K562 (cell line): ENCODE measurements around the gene NECAB2. TPM values are rescaled to one million over a fixed set of nuclear protein-coding genes. Genes with fewer than 3 reads are reported as not detected.

Source experiments
- ATAC-seq: fragments of 200-7000 bp; cut with Tn5 transposase; 3 replicates; pipeline ENCODE4 v1.9.1; 2020; ENCODE audit warnings: moderate library complexity
- BruUV-seq: library from RNA; stranded (reverse); fragments of 400-500 nt; replicated peaks from 2 replicates; lab custom pipeline; 2021; lab: Mats Ljungman, UMichigan
- CTCF ChIA-PET: fragments of 300-600 bp; formaldehyde crosslinking; extraction: SDS; loops from one replicate; lab custom pipeline; 2021; ENCODE audit warnings: low intra/inter-chr PET ratio; lab: Yijun Ruan, JAX
- POLR2A ChIA-PET: fragments of 300-600, 350-650 bp; sonication (Branson Sonifier 250); formaldehyde crosslinking; extraction: SDS; loops from one replicate; lab custom pipeline; 2021; ENCODE audit warnings: antibody characterized with exemption, inconsistent platforms; lab: Yijun Ruan, JAX
- DNase-seq, 4 experiments: peaks; one replicate each; pipeline versions ENCODE4 v3.0.0 to v3.0.0-alpha.2; 2011 to 2018; ENCODE audit warnings: low spot score in 3 of 4, mixed read lengths in 3 of 4; ENCODE audit errors: extremely low read depth in 1 of 4
- FAIRE-seq: peaks from 2 replicates; lab custom pipeline; 2011; peaks lifted over from hg19 to GRCh38; lab: Jason Lieb, UNC
- H2AFZ ChIP-seq: 2 replicates; pipeline ENCODE4 v1.6.0; 2011; ENCODE audit warnings: low read depth, low read length, control low read depth, inconsistent platforms
- H3K27ac ChIP-seq: fragments of 200-600 bp; 3 replicates; pipeline ENCODE4 v1.8.0; 2011; ENCODE audit warnings: low read depth, mild to moderate bottlenecking, control low read depth, inconsistent platforms, low read length, moderate library complexity, mixed read lengths; ENCODE audit errors: extremely low read depth
- H3K27me3 ChIP-seq, 2 experiments: fragments of 300-600 bp in 1 of 2; 2 replicates in 1 of 2; 3 replicates in 1 of 2; pipeline versions ENCODE4 v1.6.0 to v1.8.0; 2011; ENCODE audit warnings: inconsistent platforms in 2 of 2, low read length in 2 of 2, mild to moderate bottlenecking in 1 of 2, mixed read lengths in 1 of 2, moderate library complexity in 1 of 2; ENCODE audit not compliant: control insufficient read depth in 2 of 2, insufficient read depth in 2 of 2
- H3K36me3 ChIP-seq: fragments of 300-600 bp; 3 replicates; pipeline ENCODE4 v1.8.0; 2011; ENCODE audit warnings: mild to moderate bottlenecking, low read length, inconsistent platforms; ENCODE audit not compliant: control insufficient read depth, insufficient read depth
- H3K4me1 ChIP-seq, 2 experiments: fragments of 200-600 bp in 1 of 2; replicated peaks in 1 of 2; 2 replicates in 1 of 2; 3 replicates in 1 of 2; pipeline versions ENCODE4 v1.5.1 to v1.8.0; 2011; ENCODE audit warnings: inconsistent platforms in 2 of 2, low read length in 2 of 2, mild to moderate bottlenecking in 1 of 2, mixed read lengths in 1 of 2, moderate library complexity in 1 of 2; ENCODE audit not compliant: control insufficient read depth in 2 of 2, insufficient read depth in 2 of 2
- H3K4me2 ChIP-seq: 2 replicates; pipeline ENCODE4 v1.6.1; 2011; ENCODE audit warnings: low read length, control low read depth, inconsistent platforms, mixed read lengths; ENCODE audit not compliant: insufficient read depth
- H3K4me3 ChIP-seq: fragments of 200-600 bp; sonication (generic), shearing (Covaris generic); 2 replicates; pipeline ENCODE4 v1.5.1; 2016; ENCODE audit warnings: control low read depth, inconsistent platforms
- H3K79me2 ChIP-seq: fragments of 200-600 bp; 3 replicates; pipeline ENCODE4 v1.8.0; 2011; ENCODE audit warnings: low read length, inconsistent platforms; ENCODE audit not compliant: control insufficient read depth, insufficient read depth
- H3K9ac ChIP-seq, 2 experiments: 2 replicates each; pipeline versions ENCODE4 v1.6.0 to v1.6.1; 2011; ENCODE audit warnings: low read depth in 2 of 2, low read length in 2 of 2, control low read depth in 1 of 2, inconsistent platforms in 1 of 2, mild to moderate bottlenecking in 1 of 2, mixed read lengths in 1 of 2; ENCODE audit not compliant: insufficient read depth in 1 of 2
- H3K9me1 ChIP-seq: one replicate; pipeline ENCODE4 v1.6.0; 2011; ENCODE audit warnings: inconsistent platforms, mild to moderate bottlenecking, low read length, moderate library complexity; ENCODE audit not compliant: control insufficient read depth, insufficient read depth
- H3K9me3 ChIP-seq: replicated peaks from 2 replicates; pipeline ENCODE4 v1.5.1; 2011; ENCODE audit warnings: low read depth, low read length, inconsistent platforms; ENCODE audit not compliant: control insufficient read depth, insufficient read depth
- H4K20me1 ChIP-seq: replicated peaks from 2 replicates; pipeline ENCODE4 v1.6.1; 2011; ENCODE audit warnings: low read length, inconsistent platforms, mixed read lengths; ENCODE audit not compliant: control insufficient read depth, insufficient read depth
- DLX4 ChIP-seq: fragments of 250-450 bp; sonication (Bioruptor Pico); IDR thresholded peaks from 2 replicates; pipeline ENCODE4 v1.6.1; 2021; ENCODE audit warnings: mild to moderate bottlenecking
- ZNF316 ChIP-seq: fragments of 450-650 bp; IDR thresholded peaks from 2 replicates; pipeline ENCODE4 v1.6.1; 2016
- whole genome bisulfite sequencing: fragments of 100-300 bp; shearing (Covaris generic); methylation state at CpG from one replicate; pipeline ENCODE4 v1.1.6; 2016; ENCODE audit warnings: low coverage, mixed read lengths; ENCODE audit not compliant: insufficient coverage; ENCODE audit errors: missing lambda C conversion rate; 5-methylcytosine and 5-hydroxymethylcytosine counted together
- in situ Hi-C: fragments of 300-500 bp; cut with MboI; formaldehyde crosslinking; loops from 4 replicates; pipeline ENCODE4 v1.15.0; 2018; ENCODE audit warnings: inconsistent platforms, mixed read lengths
- intact Hi-C: fragments of 100-400 bp; cut with micrococcal nuclease; formaldehyde crosslinking; loops from 2 replicates; pipeline ENCODE4 v1.14.2; 2022
- polyA plus RNA-seq, 8 experiments: library from polyadenylated mRNA; depleted of rRNA in 4 of 8; stranded (reverse) in 5 of 8; unstranded in 3 of 8; fragments of >200 nt; fragmentation: Nextera tagmentation in 2 of 8; fragmentation: Illumina TruSeq in 1 of 8; extraction: Ambion mirVana in 2 of 8; extraction: Trizol in 1 of 8; gene quantifications; 2 replicates each; pipeline versions ENCODE4 v1.2.1 to v1.2.3, GENCODE V29; 2011 to 2014; ENCODE audit warnings: inconsistent platforms in 1 of 8, missing spikeins in 1 of 8
- total RNA-seq, 7 experiments: library from RNA; depleted of rRNA in 6 of 7; stranded (reverse); fragments of >200 nt in 6 of 7; fragmentation: Illumina TruSeq in 2 of 7; extraction: Trizol in 2 of 7; gene quantifications; 2 replicates each; pipeline versions ENCODE4 v1.2.1 to v1.2.3, GENCODE V29; 2011 to 2021; ENCODE audit warnings: low replicate concordance in 1 of 7

The NECAB2 gene
- total and polyA plus RNA-seq, 9 of the 15 experiments (the other 6 are each of a cell fraction or from before 2014, with no cell fraction given) = 0.03 to 0.28 TPM; not detected in 7

GRCh38 chr16:83925957-83926725, 41.9 kb upstream of the NECAB2 start:
- Histone ChIP-seq H3K27ac (no peak overlapping the region), H3K4me1 (peaks cover 0 to 25% of the 10 kb centered on the region in 2 experiments; a peak in 2 of 5 replicates), H3K27me3 (peaks cover 46 to 90% of the 10 kb centered on the region in 2 experiments), H4K20me1 (peaks cover 20% of the 10 kb centered on the region; the same call in 1 of the 2 replicates), H3K9me1 (no peaks in the 10 kb centered on the region), H2AFZ (no peak overlapping the region), H3K79me2 (no peaks in the 10 kb centered on the region), H3K9ac (no peak overlapping the region), H3K9me3 (no peaks in the 10 kb centered on the region), H3K4me2 (no peak overlapping the region), H3K4me3 (no peak overlapping the region), H3K36me3 (no peaks in the 10 kb centered on the region)
- no TSS peak for BruUV-seq
- WGBS = 16% methylated on average over 26 of the region's 27 CpGs
- CTCF ChIA-PET = interaction anchor here (0.6 to 1.4 kb wide), 5 partner anchors 30 to 559 kb away, joined by 3 to 5 read pairs (median 5); no protein-coding TSS in a partner anchor
- ATAC-seq (peak; percentile 8; the same call in 2 of the 3 replicates), FAIRE-seq (no peak), DNase-seq (no peak)
- POLR2A ChIA-PET = interaction anchor here (0.6 to 0.8 kb wide), 3 partner anchors 16 to 332 kb away, joined by 3 read pairs; no protein-coding TSS in a partner anchor
- no peak for TF ChIP-seq DLX4 (CRISPR knock-in tag)
- peak; percentile 56 for TF ChIP-seq ZNF316
- intact Hi-C loops (loop anchor here (1.0 to 10.0 kb wide), 3 partner anchors 29 to 139 kb away; no protein-coding TSS in a partner anchor), in situ Hi-C loops (no loop called here)
